Breast epithelium (tissue), 4 donors: ENCODE data around the gene TBC1D1. TPM values are rescaled to one million over a fixed set of nuclear protein-coding genes. Genes with fewer than 3 reads are reported as not detected.

ENCODE experiments used
- DNase-seq, 2 donors: peaks; one replicate each; pipeline ENCODE4 v3.0.0-alpha.2; 2019; ENCODE audit warnings: low spot score in 2 of 2
- H3K27ac ChIP-seq, 2 donors: fragments of 200-600 bp; sonication (generic) in 1 of 2; one replicate each; pipeline ENCODE4 v1.5.1; 2016 to 2019; ENCODE audit warnings: mild to moderate bottlenecking in 1 of 2
- H3K27me3 ChIP-seq, 2 donors: fragments of 200-600 bp; sonication (generic) in 1 of 2; one replicate each; pipeline versions ENCODE4 v1.5.1 to v1.6.0; 2017 to 2019; ENCODE audit warnings: control low read depth in 1 of 2, mild to moderate bottlenecking in 1 of 2
- H3K36me3 ChIP-seq: fragments of 200-600 bp; one replicate; pipeline ENCODE4 v1.5.1; 2019
- H3K4me1 ChIP-seq, 2 donors: fragments of 200-600 bp; sonication (generic); one replicate each; pipeline ENCODE4 v1.5.1; 2016 to 2019; ENCODE audit warnings: control low read depth in 1 of 2
- H3K4me3 ChIP-seq, 3 donors: fragments of 200-600 bp; sonication (generic); 1 replicate in 2 of 3; 2 replicates in 1 of 3; pipeline ENCODE4 v1.5.1; 2016 to 2019; ENCODE audit warnings: mild to moderate bottlenecking in 3 of 3, moderate library complexity in 2 of 3
- H3K9me3 ChIP-seq, 2 donors: fragments of 200-600 bp; sonication (generic) in 1 of 2; one replicate each; pipeline ENCODE4 v1.5.1; 2016 to 2019; ENCODE audit warnings: control low read depth in 1 of 2
- CTCF ChIP-seq, 3 donors: fragments of 450-650 bp; IDR thresholded peaks; one replicate each; pipeline ENCODE4 v1.5.1; 2016 to 2017; ENCODE audit warnings: antibody characterized with exemption in 3 of 3, mild to moderate bottlenecking in 3 of 3, moderate library complexity in 3 of 3
- POLR2A ChIP-seq: fragments of 450-650 bp; IDR thresholded peaks from one replicate; pipeline ENCODE4 v1.6.1; 2016; ENCODE audit warnings: antibody characterized with exemption, mild to moderate bottlenecking, moderate library complexity
- POLR2AphosphoS5 ChIP-seq, 3 donors: sonication (generic); formaldehyde crosslinking; IDR thresholded peaks; one replicate each; pipeline ENCODE4 v1.6.1; 2017; ENCODE audit warnings: antibody characterized with exemption in 3 of 3
- intact Hi-C: fragments of 100-400 bp; cut with DNase I; formaldehyde crosslinking; loops from one replicate; pipeline ENCODE4 v1.15.1; 2023; ENCODE audit warnings: low total_unique reads
- total RNA-seq, 3 donors: library from RNA; depleted of rRNA; stranded (reverse); fragments of >200 nt; gene quantifications; one replicate each; pipeline ENCODE4 v1.1.0, GENCODE V29; 2016

TBC1D1 gene
- total RNA-seq, 3 donors from 2014 or later: 55.2 to 80.9 (median 63.9) TPM

DNA sequence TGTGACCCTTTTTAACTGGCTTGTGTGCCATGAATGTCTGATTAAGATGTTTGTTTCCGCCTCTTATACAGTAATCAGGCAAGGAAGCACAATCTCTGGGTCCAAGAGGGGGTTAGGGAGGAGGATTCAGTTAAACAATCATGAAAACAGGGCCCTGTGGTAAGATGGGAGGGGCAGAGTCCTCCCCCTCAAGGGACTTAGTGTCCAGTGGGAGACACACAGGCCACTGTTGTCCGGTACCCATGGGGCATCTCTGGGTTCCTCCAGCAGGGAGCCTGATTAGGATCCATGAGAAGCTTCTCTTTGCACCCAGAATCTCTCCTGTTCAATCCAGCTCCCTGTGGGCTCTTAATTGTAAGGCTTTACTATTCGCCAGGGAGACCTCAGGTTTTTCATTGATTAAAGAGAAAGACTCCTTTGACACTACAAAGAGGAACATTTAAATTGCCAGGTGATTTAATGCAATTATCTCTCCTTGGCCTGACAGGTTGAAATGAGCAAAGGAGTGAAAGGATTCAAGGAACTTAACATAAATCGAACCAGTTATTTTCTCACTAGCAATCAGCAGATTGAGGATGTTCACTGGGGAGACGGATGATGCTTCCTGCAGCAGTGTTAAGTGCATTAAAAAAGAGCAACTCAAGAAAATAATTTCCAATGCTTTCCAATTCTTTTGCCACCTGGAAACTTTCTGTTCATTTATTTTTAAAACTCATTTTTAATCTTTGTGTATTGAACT is 294.7 kb downstream of the TBC1D1 start:
- Histone ChIP-seq H3K27ac (no peak overlapping the region), H3K9me3 (no peaks in the 10 kb centered on the region), H3K4me1 (no peaks in the 10 kb centered on the region), H3K36me3 (no peaks in the 10 kb centered on the region), H3K4me3 (no peak overlapping the region), H3K27me3 (no peaks in the 10 kb centered on the region)
- no peak for TF ChIP-seq POLR2A
- TF ChIP-seq CTCF (IDR thresholded peaks at IDR 0.05): no peak
- TF ChIP-seq POLR2AphosphoS5 (IDR thresholded peaks at IDR 0.05): no peak
- no peak for DNase-seq
- intact Hi-C loops: no loop called here

DNA sequence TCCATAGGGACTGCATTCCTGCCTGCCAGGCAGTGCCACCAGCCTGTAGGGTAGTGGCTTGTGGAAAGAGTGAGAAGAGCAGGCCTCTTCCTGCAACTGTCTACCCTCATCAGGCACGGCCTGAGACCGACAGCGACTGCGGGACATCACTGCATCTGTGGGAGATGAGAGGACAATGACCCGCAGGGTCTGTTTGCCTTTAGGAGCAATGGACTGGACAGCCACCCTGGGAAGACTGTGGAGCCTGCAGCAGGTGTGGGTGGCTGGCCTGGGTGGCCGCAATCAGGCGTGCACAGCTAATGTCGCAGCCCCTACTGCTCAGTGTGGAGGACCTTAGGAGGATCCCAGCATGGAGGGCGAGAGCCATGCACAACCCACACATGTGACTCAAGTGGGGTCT is 297.3 kb downstream of the TBC1D1 start:
- Histone ChIP-seq H3K27ac (no peak overlapping the region), H3K27me3 (no peaks in the 10 kb centered on the region), H3K4me3 (no peak overlapping the region), H3K4me1 (no peaks in the 10 kb centered on the region), H3K9me3 (no peaks in the 10 kb centered on the region), H3K36me3 (no peaks in the 10 kb centered on the region)
- TF ChIP-seq POLR2AphosphoS5 (IDR thresholded peaks at IDR 0.05) (no peak), CTCF (IDR thresholded peaks at IDR 0.05) (no peak), POLR2A (no peak)
- DNase-seq: no peak
- intact Hi-C loops: no loop called here

DNA sequence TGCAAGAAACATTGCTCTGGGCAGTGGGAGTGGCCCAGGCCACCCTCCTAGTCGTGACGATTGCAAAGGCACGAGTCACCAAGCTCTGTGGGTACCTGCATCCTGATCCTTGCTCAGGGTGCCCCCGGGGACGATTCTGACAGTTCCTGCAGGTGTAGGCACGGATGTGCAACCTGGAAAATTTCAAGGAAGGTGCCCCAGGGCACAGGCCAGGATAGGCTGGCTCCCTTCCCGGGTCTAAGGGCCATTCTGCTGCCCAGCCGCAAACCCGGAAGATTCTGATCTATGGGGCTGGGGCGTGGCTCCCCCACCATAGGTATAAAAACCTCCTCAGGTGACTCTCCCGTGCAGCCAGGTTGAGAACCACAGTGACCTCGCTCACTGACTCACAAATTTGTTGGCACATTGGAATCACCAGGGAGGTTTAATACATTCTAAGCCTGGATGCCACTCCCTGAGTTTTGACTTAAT is 297.8 kb downstream of the TBC1D1 start:
- DNase-seq: no peak

More for the DNA sequence above, 297.8 kb downstream of the TBC1D1 start:
- Histone ChIP-seq H3K36me3 (no peaks in the 10 kb centered on the region), H3K27ac (no peak overlapping the region), H3K4me1 (no peaks in the 10 kb centered on the region), H3K9me3 (no peaks in the 10 kb centered on the region), H3K27me3 (no peaks in the 10 kb centered on the region), H3K4me3 (no peak overlapping the region)
- no peak for TF ChIP-seq POLR2AphosphoS5 (IDR thresholded peaks at IDR 0.05)
- TF ChIP-seq POLR2A: no peak
- intact Hi-C loops: no loop called here

Other genes with a start within 250 kb of the TBC1D1 start
- 10 to 100 TPM; 68.5 to 88.8 (median 76.0) TPM for gene RELL1, start 204.7 kb upstream of the TBC1D1 start, total RNA-seq
- gene PGM2, start 64.4 kb upstream of the TBC1D1 start, total RNA-seq: 10 to 100 TPM; 11.0 to 26.2 (median 21.3) TPM
- 1 to 10 TPM in 1 of 3 donors, not detected in 2; 1.3 TPM for gene PTTG2, start 69.3 kb downstream of the TBC1D1 start, total RNA-seq